SJSA1 (cell line): ENCODE results near the gene SMG6. TPM values are rescaled to one million over a fixed set of nuclear protein-coding genes. Genes with fewer than 3 reads are reported as not detected.

Experiments
- DNase-seq, 2 experiments: peaks; one replicate each; pipeline ENCODE4 v3.0.0-alpha.2; 2015 to 2020; ENCODE audit warnings: low spot score in 2 of 2, low read depth in 1 of 2
- H3K27ac ChIP-seq: fragments of 250-450 bp; sonication (Bioruptor Pico); 2 replicates; pipeline ENCODE4 v1.5.1; 2020; ENCODE audit warnings: mild to moderate bottlenecking, moderate library complexity
- H3K27me3 ChIP-seq: fragments of 250-450 bp; sonication (Bioruptor Pico); replicated peaks from 2 replicates; pipeline ENCODE4 v1.5.1; 2020; ENCODE audit warnings: mild to moderate bottlenecking, moderate library complexity
- H3K36me3 ChIP-seq: fragments of 250-450 bp; sonication (Bioruptor Pico); 2 replicates; pipeline ENCODE4 v1.5.1; 2020; ENCODE audit warnings: mild to moderate bottlenecking
- H3K4me1 ChIP-seq: fragments of 250-450 bp; sonication (Bioruptor Pico); replicated peaks from 2 replicates; pipeline ENCODE4 v1.6.1; 2021; ENCODE audit warnings: mild to moderate bottlenecking
- H3K4me3 ChIP-seq: fragments of 250-450 bp; sonication (Bioruptor Pico); 2 replicates; pipeline ENCODE4 v1.5.1; 2020; ENCODE audit warnings: mild to moderate bottlenecking
- H3K9me3 ChIP-seq: fragments of 250-450 bp; sonication (Bioruptor Pico); replicated peaks from 2 replicates; pipeline ENCODE4 v1.5.1; 2020; ENCODE audit warnings: mild to moderate bottlenecking
- total RNA-seq: library from RNA; depleted of rRNA; stranded (reverse); fragments of >200 nt; shearing (Covaris generic); gene quantifications from 2 replicates; pipeline ENCODE4 v1.2.3, GENCODE V29; 2014

Gene SMG6
- total RNA-seq, 1 experiment from 2014 or later = 23.9 TPM

DNA sequence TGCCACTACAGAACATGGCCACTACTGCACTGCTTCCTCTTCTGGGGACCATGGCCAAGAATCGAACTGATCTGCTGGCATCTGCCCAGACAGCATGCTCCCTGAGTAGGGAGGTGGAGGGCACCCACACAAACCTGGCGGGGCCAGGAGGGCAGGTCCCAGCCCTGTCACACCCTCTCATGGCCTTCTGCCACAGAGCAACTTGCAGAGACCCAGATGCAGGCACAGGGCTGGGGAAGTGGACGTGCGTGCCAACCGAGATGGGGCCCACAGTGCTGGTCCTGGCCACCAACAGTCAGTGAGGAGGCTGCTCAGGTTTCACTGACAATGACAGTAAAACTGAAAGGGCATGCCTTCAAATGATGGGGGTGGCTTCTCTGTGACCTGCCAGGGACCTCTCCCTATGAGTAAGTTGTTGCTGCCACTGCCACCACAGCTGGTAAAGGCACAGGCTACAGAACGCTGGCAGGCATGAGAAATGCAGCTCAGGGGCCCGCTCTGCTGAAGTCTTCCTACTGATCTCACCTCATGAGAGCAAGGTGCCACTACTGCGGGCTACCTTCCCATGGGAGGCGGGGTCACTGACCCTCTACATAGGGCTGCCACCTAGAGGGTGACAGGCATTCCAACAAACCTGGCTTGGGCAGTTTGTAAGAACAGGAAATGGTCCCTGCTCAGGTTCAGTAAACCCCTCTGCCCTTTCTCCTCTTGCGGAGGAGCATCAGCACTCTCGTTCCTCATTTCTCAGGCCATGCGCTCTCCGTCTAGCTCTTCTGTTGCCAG lies 233.2 kb downstream of the SMG6 start:
- Histone ChIP-seq H3K27ac (peak overlapping the region; percentile 97), H3K4me3 (no peak overlapping the region; the same call in 1 of the 2 replicates), H3K27me3 (no peaks in the 10 kb centered on the region), H3K9me3 (no peaks in the 10 kb centered on the region), H3K4me1 (peaks cover 88% of the 10 kb centered on the region), H3K36me3 (peaks cover 20% of the 10 kb centered on the region)
- peak; percentile 91 to 92 for DNase-seq

DNA sequence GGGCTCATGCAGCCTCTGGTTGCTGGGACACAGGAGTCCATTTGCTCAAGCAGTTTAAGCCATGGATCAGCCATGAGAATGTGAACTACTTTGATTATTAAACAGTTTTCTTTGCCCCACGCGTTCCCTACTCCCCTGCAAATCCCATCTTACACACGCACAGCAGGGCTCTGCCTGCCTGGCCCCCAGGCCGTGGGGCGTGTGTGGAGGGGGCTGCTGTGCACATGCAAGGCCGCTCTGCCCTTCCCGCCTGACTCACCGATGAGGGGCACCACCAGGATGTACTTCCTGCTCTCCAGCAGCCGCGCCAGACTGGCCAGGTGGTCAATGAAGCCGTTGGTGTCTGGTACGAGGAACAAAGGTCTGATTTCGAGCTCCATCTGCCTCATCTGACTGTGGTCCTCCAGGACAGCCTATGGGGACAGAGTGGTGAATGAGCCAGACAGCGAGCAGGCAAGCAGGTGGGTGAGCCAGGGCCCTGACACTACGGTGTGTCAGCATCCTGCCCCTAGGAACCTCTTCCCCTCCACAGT lies 235.0 kb downstream of the SMG6 start:
- peak; percentile 95 for DNase-seq
- peaks cover 92% of the 10 kb centered on the region for H3K4me1 ChIP-seq
- peaks cover 39% of the 10 kb centered on the region for H3K36me3 ChIP-seq
- peak overlapping the region; percentile 3 for H3K4me3 ChIP-seq
- H3K9me3 ChIP-seq = no peaks in the 10 kb centered on the region
- no peaks in the 10 kb centered on the region for H3K27me3 ChIP-seq
- peak overlapping the region; percentile 97 for H3K27ac ChIP-seq

DNA sequence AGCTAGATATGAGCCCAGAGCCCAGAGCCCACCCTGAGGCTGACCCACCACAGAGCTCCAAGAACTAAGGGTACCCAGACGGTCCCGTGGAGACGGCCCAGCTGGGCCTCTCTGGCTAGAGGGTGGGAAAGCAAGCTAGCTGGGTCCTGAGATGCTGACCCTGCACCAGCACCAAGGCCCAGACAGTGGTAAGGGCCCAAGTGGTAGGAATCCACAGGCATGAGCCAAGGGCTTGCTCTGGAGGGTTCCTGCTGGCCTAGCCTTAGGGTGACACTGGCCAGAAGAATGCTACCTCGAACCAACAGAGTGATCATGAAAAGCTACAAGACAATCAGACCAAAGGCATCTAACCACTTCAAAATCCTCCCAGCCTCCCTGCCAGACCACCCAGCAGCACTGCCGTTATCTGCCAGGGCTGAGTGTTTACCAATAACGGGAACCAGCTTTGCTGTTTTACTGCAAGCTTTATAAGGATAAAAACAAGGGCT lies 235.5 kb downstream of the SMG6 start:
- DNase-seq = peak; percentile 96 to 97
- peaks cover 44% of the 10 kb centered on the region for H3K36me3 ChIP-seq
- no peaks in the 10 kb centered on the region for H3K27me3 ChIP-seq

DNA sequence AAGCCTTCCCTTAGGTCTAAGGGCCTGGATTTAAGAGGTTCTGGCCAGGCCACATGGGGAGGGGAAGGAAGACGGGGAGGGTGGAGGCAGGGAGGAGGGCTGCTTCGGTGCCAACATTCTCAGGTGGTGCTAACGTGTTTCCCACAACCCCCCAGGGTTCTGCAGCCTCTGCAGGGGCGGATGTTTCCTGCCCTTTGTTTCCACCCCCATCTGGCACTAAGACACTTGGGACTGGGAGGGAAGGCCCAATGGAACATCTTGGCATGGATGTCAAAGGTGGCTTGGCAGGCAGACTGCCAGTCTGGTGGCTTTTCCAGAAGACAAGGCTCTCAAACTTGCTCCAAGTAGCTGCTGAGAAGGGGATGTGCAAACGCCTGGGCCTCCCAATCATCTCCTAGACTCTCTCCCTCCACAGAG lies 236.0 kb downstream of the SMG6 start:
- peak in 1 of 2 experiments; percentile 75 for DNase-seq
- no peak overlapping the region for H3K4me3 ChIP-seq
- peaks cover 91% of the 10 kb centered on the region for H3K4me1 ChIP-seq
- peaks cover 48% of the 10 kb centered on the region for H3K36me3 ChIP-seq
- peak overlapping the region; percentile 97 for H3K27ac ChIP-seq
- no peaks in the 10 kb centered on the region for H3K9me3 ChIP-seq
- H3K27me3 ChIP-seq = no peaks in the 10 kb centered on the region

More for the DNA sequence above, 235.5 kb downstream of the SMG6 start:
- Histone ChIP-seq H3K9me3 (no peaks in the 10 kb centered on the region), H3K27ac (peak overlapping the region; percentile 97), H3K4me3 (no peak overlapping the region), H3K4me1 (peaks cover 91% of the 10 kb centered on the region)

DNA sequence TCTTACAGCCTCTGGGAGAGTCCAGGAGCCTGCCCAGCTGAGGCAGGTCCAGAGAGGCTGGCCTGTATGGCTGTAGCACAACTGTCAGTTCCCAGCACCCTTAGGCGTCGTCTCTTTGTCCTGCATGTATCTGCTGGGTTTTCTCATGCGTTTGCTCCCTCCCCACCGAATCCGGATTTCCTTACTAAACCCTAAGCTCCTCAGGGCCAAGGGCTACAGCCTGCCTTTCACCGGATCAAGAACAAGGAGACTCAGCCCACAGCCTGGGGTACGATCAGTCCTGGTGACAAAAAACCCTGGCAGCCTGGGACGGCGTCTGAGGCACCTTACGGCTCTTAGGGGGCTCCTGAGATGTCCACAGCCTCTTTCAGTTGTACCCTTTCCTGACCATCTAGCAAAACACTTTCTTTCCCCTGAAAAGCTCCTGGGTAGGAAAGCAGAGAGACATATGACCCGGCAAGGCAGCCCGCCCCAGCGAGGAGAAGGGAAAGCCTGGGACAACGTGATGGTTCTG lies 236.5 kb downstream of the SMG6 start:
- H3K4me3 ChIP-seq = no peak overlapping the region
- peaks cover 91% of the 10 kb centered on the region for H3K4me1 ChIP-seq
- H3K27ac ChIP-seq = peak overlapping the region; percentile 97
- H3K27me3 ChIP-seq = no peaks in the 10 kb centered on the region
- no peak for DNase-seq
- H3K36me3 ChIP-seq = peaks cover 53% of the 10 kb centered on the region
- no peaks in the 10 kb centered on the region for H3K9me3 ChIP-seq

DNA sequence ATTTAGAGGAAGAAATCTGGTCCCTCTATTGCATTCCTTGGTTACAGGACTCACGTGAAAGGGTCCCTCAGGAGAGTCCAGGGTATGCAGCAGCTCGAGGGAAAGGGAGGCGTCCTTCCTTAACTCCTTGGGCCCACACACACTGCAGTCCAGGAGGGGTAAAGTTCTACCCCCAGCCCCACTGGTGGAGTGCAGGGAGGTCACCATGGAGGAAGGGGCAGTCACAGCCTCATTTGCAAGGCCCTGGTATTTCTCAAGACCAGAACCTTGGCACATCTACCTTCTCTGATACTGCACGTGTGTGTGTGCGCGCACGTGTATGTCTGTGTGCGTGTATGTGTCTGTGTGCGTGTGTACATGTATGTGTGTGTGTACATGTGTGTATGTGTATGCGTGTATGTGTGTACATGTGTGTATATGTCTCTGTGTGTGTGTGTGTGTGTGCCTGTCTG lies 237.6 kb downstream of the SMG6 start:
- H3K9me3 ChIP-seq = no peaks in the 10 kb centered on the region
- peak overlapping the region; percentile 97 for H3K27ac ChIP-seq
- H3K4me1 ChIP-seq = peaks cover 82% of the 10 kb centered on the region
- no peaks in the 10 kb centered on the region for H3K27me3 ChIP-seq
- DNase-seq = no peak
- H3K36me3 ChIP-seq = peaks cover 65% of the 10 kb centered on the region
- no peak overlapping the region for H3K4me3 ChIP-seq

DNA sequence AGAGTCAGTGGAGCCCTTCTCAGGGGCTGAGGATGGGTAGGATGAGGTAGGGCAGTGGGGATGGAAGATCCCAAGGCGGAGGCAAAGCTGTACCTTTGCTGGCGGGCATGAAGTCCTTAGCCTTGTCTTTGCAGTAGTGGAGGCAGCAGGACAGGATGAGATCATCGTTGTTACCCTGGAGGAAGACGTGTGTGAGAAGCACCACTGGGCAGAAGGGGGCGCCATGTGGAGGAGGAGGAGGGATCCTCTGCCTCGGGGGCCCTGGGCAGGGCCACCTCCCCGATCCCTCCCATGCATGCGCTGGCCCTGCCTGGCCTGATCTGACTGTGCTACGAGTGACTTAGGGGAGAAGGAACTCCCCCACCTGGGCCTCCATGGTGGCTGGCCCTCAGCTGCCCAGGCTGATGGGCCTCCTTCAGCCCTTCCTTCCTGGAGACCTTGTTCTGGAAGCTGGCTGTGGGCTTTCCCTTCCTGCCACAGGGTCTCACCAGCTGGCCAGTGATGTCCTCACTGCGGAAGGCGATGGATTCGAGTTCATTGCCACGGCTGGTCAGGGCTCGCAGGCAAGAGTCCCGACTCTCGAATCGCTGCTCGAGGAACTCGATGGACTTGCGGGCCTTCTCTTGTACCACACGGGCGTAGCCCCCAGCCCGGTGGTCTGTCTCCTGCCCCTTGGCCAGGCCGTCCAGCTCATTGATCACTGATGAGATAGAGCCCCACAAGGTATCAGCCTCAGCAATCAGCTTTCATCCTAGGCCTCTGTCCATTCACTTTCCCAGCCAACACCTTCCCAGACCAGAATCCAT lies 238.4 kb downstream of the SMG6 start:
- H3K27ac ChIP-seq = peak overlapping the region; percentile 97
- H3K9me3 ChIP-seq = no peaks in the 10 kb centered on the region
- H3K4me1 ChIP-seq = peaks cover 77% of the 10 kb centered on the region
- no peak overlapping the region for H3K4me3 ChIP-seq
- no peaks in the 10 kb centered on the region for H3K27me3 ChIP-seq
- peaks cover 73% of the 10 kb centered on the region for H3K36me3 ChIP-seq
- peak; percentile 88 to 90 for DNase-seq

DNA sequence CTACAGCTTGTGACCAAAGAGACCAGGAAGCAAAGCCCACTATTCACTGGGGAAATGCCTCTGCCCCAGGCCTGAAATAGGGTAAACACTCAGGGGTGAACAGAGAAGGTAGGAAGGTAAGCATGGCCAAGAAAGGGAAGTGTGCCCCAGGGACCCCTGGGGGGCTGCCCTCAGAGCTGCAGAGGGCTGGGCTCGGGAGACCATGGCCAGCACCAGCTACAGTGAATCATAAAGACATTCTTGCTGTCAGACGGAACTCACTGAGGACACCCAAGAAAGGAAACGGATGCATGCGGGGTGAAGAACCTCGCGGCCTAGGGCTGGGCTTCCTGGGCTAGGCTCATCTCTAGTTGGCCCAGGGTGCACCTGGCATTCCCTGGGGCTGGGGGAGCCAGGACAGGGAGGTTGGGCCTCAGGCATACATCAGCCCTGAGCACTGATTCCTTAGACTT lies 239.0 kb downstream of the SMG6 start:
- Histone ChIP-seq H3K27me3 (no peaks in the 10 kb centered on the region), H3K36me3 (peaks cover 79% of the 10 kb centered on the region), H3K27ac (peak overlapping the region; percentile 97), H3K4me3 (no peak overlapping the region), H3K9me3 (no peaks in the 10 kb centered on the region), H3K4me1 (peaks cover 71% of the 10 kb centered on the region)
- no peak for DNase-seq

DNA sequence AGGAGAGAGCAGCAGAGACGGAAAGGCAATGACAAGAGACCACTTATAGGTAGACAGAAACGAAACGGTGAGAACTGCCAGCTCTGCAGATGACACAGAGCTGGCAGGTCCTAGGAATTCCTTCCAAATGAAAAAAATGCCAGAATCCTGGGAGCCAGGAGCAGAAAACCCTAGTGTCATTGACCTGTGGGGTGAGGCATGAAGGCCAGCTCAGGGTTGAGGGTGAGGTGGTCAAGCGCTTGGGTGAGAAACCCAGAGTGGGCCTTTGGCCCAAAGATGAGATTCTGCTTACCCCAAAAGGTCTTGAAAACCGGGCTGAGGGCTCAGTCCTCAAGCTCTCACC lies 239.5 kb downstream of the SMG6 start:
- Histone ChIP-seq H3K36me3 (peaks cover 83% of the 10 kb centered on the region), H3K4me1 (peaks cover 66% of the 10 kb centered on the region), H3K4me3 (no peak overlapping the region), H3K27me3 (no peaks in the 10 kb centered on the region), H3K9me3 (no peaks in the 10 kb centered on the region), H3K27ac (peak overlapping the region; percentile 97; the same call in 1 of the 2 replicates)
- no peak for DNase-seq

DNA sequence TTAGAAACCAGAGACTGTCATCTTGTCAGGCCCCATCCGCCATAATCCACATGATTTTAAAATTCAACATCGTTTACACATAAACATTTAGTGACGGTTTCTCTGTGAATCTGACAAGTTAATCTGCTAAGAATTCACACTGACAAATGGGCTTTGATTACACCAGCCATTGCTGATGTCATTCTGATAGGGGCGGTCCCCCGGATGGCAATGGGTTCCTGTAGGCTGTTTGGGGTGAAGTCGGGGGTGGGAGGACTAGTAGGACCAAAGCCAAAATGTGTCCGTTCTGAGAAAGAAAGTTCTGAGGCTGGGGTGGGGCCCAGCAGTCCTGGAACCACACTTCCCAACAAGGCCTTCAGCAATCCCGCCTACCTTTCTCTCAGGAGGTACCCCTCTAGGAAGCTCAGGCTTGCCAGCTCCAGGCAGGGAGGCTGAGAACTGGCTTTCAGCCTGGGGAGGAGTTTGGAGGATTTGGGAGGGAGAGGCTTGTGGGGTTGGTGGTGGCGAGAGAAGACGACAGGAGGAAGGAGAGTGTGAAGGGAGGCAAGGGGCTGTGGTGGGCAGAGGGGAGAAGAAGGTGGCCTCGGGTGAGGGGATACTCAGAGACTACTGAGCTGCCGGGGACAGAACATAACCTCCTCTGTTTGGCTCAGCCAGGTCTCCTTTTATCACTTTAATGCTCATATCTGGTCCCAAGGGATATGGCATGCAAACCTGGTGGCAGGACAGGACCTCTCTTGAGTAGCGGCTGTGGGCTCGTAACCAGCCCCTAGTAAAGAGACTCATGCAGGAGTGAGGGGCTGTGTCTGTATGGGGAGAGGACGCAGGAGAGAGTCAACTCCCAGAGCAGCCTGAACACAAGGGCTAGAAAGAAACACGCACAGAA lies 240.1 kb downstream of the SMG6 start:
- no peak for DNase-seq
- H3K9me3 ChIP-seq = no peaks in the 10 kb centered on the region
- H3K27ac ChIP-seq = peak overlapping the region; percentile 15; the same call in 1 of the 2 replicates
- no peaks in the 10 kb centered on the region for H3K27me3 ChIP-seq
- peaks cover 60% of the 10 kb centered on the region for H3K4me1 ChIP-seq
- peaks cover 89% of the 10 kb centered on the region for H3K36me3 ChIP-seq
- no peak overlapping the region for H3K4me3 ChIP-seq

DNA sequence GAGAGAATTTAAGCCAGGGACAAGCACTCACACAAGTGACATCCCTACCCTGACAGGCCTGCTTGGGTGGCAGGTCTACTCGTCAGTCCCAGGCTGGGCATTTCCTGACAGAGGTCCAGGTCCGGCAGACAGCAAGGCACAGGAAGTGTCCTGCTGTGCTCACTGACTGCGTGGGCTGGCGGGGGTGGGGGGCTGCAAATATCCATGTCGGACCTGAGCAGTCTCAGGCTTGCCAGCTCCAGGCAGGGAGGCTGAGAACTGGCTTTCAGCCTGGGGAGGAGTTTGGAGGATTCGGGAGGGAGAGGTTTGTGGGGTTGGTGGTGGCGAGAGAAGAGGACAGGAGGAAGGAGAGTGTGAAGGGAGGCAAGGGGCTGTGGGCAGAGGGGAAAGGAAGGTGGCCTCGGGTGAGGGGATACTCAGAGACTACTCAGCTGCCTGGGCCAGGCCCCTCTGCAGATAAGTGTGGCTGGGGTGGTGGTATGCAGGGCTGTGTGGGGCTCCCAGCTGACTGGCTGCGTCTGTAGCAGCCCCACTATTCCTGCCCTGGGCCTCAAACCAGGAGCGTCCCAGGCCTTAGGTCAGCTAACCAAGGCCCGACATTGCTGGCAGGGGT lies 240.9 kb downstream of the SMG6 start:
- peaks cover 98% of the 10 kb centered on the region for H3K36me3 ChIP-seq

DNA sequence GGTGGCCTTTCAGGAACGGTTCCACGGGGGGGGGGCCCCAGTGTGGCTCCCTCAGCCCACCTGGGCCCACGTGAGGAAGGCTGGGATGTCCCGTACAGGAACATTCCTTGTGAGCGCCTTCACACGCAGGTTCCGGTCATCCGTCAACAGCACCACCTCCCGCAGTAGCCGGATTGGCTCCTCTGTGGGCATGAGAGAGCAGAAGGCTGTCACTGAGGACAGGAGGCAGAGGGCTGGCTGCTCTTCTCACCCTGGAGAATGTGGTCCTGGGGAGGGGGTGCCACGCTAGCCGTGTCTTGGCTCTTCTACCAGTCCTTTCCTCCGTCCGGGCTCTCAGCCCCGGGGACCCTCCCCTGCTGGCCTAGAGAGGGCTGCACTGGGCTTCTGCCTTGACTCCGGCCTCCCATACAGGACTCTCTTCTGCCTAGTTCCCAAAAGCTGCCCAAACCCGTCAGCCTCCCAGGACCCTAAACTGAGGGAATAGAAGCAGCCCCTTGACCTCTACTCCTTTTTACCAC lies 242.1 kb downstream of the SMG6 start:
- Histone ChIP-seq H3K36me3 (peaks cover 97% of the 10 kb centered on the region), H3K4me3 (no peak overlapping the region), H3K27ac (no peak overlapping the region), H3K27me3 (no peaks in the 10 kb centered on the region), H3K9me3 (no peaks in the 10 kb centered on the region), H3K4me1 (peaks cover 44% of the 10 kb centered on the region)
- DNase-seq = no peak

More for the DNA sequence above, 240.9 kb downstream of the SMG6 start:
- Histone ChIP-seq H3K4me1 (peaks cover 53% of the 10 kb centered on the region), H3K4me3 (no peak overlapping the region), H3K27me3 (no peaks in the 10 kb centered on the region), H3K9me3 (no peaks in the 10 kb centered on the region), H3K27ac (peak overlapping the region; percentile 15)
- DNase-seq = peak in 1 of 2 experiments; percentile 58
